ENCODE measurements around the gene GRIN1.

- TF ChIP-seq TAF1 (IDR thresholded peaks at IDR 0.05; ENCODE audit: low read depth, low read length) (no peak), POLR2A (IDR thresholded peaks at IDR 0.05; ENCODE audit: low read depth, low read length) (no peak), POLR2AphosphoS5 (IDR thresholded peaks at IDR 0.05; ENCODE audit: low read depth, low read length) (no peak), SPI1 (IDR thresholded peaks at IDR 0.05; ENCODE audit: low read depth, low read length) (no peak), POU2F2 (IDR thresholded peaks at IDR 0.05; ENCODE audit: low read depth, low read length) (no peak)
Observed at GRCh38 chr9:137156567-137157375, 17.8 kb downstream of the GRIN1 start.
